ENCODE data around the gene CFI.

GRCh38 chr4:109729718-109730618, 71.8 kb downstream of the CFI start, which contains the start of gene PLA2G12A:
- no peak for TF ChIP-seq POLR2A (IDR thresholded peaks at IDR 0.05)
- TF ChIP-seq CTCF (IDR thresholded peaks at IDR 0.05) = no peak
